ENCODE results near the gene PTTG2.

PTTG2 gene

DNA sequence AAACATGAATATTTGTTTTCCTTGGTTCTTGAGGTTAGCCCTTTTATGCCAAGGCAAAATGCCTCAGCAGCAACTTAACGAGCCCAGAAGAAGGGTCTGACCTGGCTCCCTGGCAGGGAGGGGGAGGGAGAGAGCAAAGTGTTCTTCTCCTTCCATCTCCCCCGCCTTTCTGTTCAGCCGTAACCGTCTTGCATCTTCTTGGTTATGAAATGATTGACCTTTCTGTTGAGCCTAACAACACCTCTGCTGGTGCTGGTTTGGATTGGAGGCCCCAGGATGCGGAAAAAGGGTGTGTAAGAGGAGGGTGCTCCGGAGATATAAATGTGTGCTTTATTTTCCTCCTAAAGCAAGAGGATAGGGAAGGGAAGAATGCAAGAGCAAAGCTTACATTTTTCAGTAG, 44.7 kb downstream of the PTTG2 start:
- TF ChIP-seq, protein P1, sequence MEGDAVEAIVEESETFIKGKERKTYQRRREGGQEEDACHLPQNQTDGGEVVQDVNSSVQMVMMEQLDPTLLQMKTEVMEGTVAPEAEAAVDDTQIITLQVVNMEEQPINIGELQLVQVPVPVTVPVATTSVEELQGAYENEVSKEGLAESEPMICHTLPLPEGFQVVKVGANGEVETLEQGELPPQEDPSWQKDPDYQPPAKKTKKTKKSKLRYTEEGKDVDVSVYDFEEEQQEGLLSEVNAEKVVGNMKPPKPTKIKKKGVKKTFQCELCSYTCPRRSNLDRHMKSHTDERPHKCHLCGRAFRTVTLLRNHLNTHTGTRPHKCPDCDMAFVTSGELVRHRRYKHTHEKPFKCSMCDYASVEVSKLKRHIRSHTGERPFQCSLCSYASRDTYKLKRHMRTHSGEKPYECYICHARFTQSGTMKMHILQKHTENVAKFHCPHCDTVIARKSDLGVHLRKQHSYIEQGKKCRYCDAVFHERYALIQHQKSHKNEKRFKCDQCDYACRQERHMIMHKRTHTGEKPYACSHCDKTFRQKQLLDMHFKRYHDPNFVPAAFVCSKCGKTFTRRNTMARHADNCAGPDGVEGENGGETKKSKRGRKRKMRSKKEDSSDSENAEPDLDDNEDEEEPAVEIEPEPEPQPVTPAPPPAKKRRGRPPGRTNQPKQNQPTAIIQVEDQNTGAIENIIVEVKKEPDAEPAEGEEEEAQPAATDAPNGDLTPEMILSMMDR (conservative IDR thresholded peaks at IDR 0.05): no peak
- H3K27ac ChIP-seq: no peak overlapping the region

DNA sequence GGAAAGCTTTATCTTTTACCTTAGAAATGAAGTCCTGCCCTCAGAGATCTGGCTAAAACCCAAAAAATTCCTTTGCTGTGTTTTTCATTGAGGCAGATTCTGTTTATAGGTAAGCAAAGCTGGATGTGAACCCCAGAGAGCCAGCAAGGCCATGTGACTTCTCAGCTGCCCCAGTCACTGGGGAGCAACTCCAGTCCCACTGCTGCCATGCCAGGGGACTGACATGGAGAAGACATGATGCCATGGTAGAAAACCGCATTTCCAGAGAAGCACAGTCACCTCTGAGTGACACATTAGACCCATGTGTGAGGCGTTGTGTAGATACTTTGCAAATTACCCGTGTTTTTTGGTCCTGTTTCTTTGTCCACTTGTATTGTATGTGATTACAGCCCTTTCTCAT, 45.4 kb downstream of the PTTG2 start:
- TF ChIP-seq, protein P1 (conservative IDR thresholded peaks at IDR 0.05): no peak
- H3K27ac ChIP-seq: no peak overlapping the region

DNA sequence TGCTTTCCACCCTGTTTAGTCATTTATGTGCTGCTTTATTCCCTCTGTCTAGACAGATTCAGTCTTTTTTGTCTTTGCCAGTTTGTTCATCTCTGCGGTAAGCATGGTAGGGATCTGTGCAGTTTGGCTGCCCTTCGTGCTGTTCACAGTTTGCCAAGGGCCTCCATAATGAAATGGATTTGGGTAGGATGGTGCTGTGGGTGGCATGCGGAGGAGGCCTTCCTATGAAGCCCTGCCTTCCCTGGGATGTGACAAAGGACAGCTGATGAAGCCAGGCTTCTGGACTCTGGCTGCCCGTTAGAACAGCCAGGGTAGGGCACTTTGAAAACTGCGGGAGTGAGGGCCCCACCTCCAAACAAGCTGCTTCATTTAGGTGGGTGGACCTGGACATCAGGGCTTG, 47.4 kb downstream of the PTTG2 start:
- TF ChIP-seq, protein P1 (conservative IDR thresholded peaks at IDR 0.05): no peak
- H3K27ac ChIP-seq: no peak overlapping the region

- no peak overlapping the region for H3K27ac ChIP-seq
- TF ChIP-seq, protein P1 (conservative IDR thresholded peaks at IDR 0.05): no peak
Observed at GRCh38 chr4:38008571-38009021, 48.4 kb downstream of the PTTG2 start.

- H3K27ac ChIP-seq: no peak overlapping the region
- TF ChIP-seq, protein P1 (conservative IDR thresholded peaks at IDR 0.05): no peak
Observed at GRCh38 chr4:38009421-38009820, 49.2 kb downstream of the PTTG2 start.

DNA sequence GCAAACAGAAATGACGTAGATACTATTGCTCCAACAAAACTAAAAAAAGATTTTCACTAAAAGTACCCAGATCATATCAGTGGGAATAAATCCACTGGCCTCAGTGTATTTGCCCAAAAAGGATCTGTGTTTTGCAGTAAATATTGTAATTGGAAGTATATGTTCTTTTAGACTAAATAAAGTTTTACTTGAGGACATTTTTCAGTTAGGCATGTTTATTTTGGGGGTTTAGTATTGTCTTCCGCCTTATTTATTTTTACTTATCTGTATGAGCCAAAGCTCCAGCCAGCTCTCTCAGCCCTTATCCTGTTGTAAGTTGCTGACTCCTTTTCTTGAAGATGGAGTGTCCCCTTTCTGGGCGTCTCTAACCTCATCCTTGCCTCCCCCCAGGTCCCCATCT, 49.8 kb downstream of the PTTG2 start:
- no peak overlapping the region for H3K27ac ChIP-seq
- TF ChIP-seq, protein P1 (conservative IDR thresholded peaks at IDR 0.05): no peak
